ENCODE results near the gene TSPAN9. TPM values are rescaled to one million over a fixed set of nuclear protein-coding genes. Genes with fewer than 3 reads are reported as not detected.

Gene TSPAN9
- total RNA-seq, 1 donor from 2014 or later, result 40.9 TPM

GRCh38 chr12:3236345-3237187 is 159.4 kb downstream of the TSPAN9 start:
- peak overlapping the region; percentile 39 for H3K9ac ChIP-seq (ENCODE audit: low read length)
- peak; percentile 45 for DNase-seq (ENCODE audit: low read depth)
- H3K4me3 Mint-ChIP-seq (ENCODE audit: unreplicated experiment), result no peak overlapping the region

DNA sequence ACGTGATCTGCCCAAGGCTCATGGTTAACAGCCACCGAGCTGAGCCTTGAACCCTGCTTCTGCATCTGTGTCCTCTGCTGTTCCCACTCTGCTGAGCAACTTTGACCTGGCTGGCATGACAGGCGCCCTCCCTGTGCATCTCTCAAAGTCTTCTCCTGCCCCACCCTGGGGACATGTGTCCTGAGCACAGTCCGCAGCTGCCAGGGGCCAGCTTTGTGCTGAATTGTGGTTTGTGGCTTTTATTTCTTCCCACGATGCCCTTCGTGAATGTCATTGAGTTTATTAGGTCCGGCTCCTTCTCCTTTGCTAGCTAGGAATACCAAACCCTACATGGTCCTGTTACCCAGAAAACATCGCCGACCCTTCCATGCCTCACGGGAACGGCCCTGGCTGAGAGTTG is 161.0 kb downstream of the TSPAN9 start:
- H4K20me1 ChIP-seq (ENCODE audit: insufficient read depth, low read length), result peaks cover 65% of the 10 kb centered on the region
- peaks cover 2% of the 10 kb centered on the region for H3K27me3 ChIP-seq (ENCODE audit: insufficient read depth, low read length)
- H3K36me3 ChIP-seq (ENCODE audit: insufficient read depth, low read length), result no peaks in the 10 kb centered on the region
- H3K4me3 ChIP-seq (ENCODE audit: insufficient read depth, low read depth, low read length), result no peak overlapping the region
- H3K4me1 Mint-ChIP-seq (ENCODE audit: low read depth, unreplicated experiment), result peaks cover 14% of the 10 kb centered on the region
- no peak overlapping the region for H2AFZ ChIP-seq (ENCODE audit: low read depth, low read length)
- H3K9me3 Mint-ChIP-seq (ENCODE audit: unreplicated experiment), result no peaks in the 10 kb centered on the region
- no peak for FAIRE-seq
- no peak overlapping the region for H3K27ac Mint-ChIP-seq (ENCODE audit: unreplicated experiment)
- DNase-seq (ENCODE audit: low read depth), result no peak
- no peak overlapping the region for H3K9ac ChIP-seq (ENCODE audit: low read length)
- peaks cover 7% of the 10 kb centered on the region for H3K36me3 Mint-ChIP-seq (ENCODE audit: low read depth, unreplicated experiment)
- no peaks in the 10 kb centered on the region for H3K79me2 ChIP-seq (ENCODE audit: insufficient read depth, low read length)
- H3K9me3 ChIP-seq (ENCODE audit: insufficient read depth, low read depth, low read length), result no peaks in the 10 kb centered on the region
- no peak overlapping the region for H3K27ac ChIP-seq (ENCODE audit: low read depth, low read length)
- no peak for TF ChIP-seq EZH2 (IDR thresholded peaks at IDR 0.05; ENCODE audit: insufficient read depth, low read length)
- TF ChIP-seq, protein P1, sequence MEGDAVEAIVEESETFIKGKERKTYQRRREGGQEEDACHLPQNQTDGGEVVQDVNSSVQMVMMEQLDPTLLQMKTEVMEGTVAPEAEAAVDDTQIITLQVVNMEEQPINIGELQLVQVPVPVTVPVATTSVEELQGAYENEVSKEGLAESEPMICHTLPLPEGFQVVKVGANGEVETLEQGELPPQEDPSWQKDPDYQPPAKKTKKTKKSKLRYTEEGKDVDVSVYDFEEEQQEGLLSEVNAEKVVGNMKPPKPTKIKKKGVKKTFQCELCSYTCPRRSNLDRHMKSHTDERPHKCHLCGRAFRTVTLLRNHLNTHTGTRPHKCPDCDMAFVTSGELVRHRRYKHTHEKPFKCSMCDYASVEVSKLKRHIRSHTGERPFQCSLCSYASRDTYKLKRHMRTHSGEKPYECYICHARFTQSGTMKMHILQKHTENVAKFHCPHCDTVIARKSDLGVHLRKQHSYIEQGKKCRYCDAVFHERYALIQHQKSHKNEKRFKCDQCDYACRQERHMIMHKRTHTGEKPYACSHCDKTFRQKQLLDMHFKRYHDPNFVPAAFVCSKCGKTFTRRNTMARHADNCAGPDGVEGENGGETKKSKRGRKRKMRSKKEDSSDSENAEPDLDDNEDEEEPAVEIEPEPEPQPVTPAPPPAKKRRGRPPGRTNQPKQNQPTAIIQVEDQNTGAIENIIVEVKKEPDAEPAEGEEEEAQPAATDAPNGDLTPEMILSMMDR (IDR thresholded peaks at IDR 0.05; ENCODE audit: insufficient read depth, low read depth, low read length), result no peak
- H3K27me3 Mint-ChIP-seq (ENCODE audit: low read depth, unreplicated experiment), result peaks cover 12% of the 10 kb centered on the region
- H3K4me2 ChIP-seq (ENCODE audit: low read length), result no peak overlapping the region
- peaks cover 5% of the 10 kb centered on the region for H3K4me1 ChIP-seq (ENCODE audit: insufficient read depth, low read length)
- H3K4me3 Mint-ChIP-seq (ENCODE audit: unreplicated experiment), result no peak overlapping the region

More at GRCh38 chr12:3236345-3237187, 159.4 kb downstream of the TSPAN9 start:
- Histone ChIP-seq H3K36me3 (ENCODE audit: insufficient read depth, low read length) (no peaks in the 10 kb centered on the region), H3K27ac (ENCODE audit: low read depth, low read length) (no peak overlapping the region), H2AFZ (ENCODE audit: low read depth, low read length) (no peak overlapping the region), H3K4me1 (ENCODE audit: insufficient read depth, low read length) (peaks cover 5% of the 10 kb centered on the region), H3K79me2 (ENCODE audit: insufficient read depth, low read length) (no peaks in the 10 kb centered on the region), H3K4me3 (ENCODE audit: insufficient read depth, low read depth, low read length) (no peak overlapping the region), H3K9me3 (ENCODE audit: insufficient read depth, low read depth, low read length) (no peaks in the 10 kb centered on the region), H3K4me2 (ENCODE audit: low read length) (peak overlapping the region; percentile 65), H4K20me1 (ENCODE audit: insufficient read depth, low read length) (peaks cover 72% of the 10 kb centered on the region), H3K27me3 (ENCODE audit: insufficient read depth, low read length) (peaks cover 2% of the 10 kb centered on the region)
- Mint-ChIP-seq H3K4me1 (ENCODE audit: low read depth, unreplicated experiment) (peaks cover 18% of the 10 kb centered on the region), H3K36me3 (ENCODE audit: low read depth, unreplicated experiment) (peaks cover 5% of the 10 kb centered on the region), H3K27me3 (ENCODE audit: low read depth, unreplicated experiment) (peaks cover 18% of the 10 kb centered on the region), H3K27ac (ENCODE audit: unreplicated experiment) (no peak overlapping the region), H3K9me3 (ENCODE audit: unreplicated experiment) (no peaks in the 10 kb centered on the region)
- FAIRE-seq, result peak; percentile 32
- TF ChIP-seq EZH2 (IDR thresholded peaks at IDR 0.05; ENCODE audit: insufficient read depth, low read length), result no peak
- TF ChIP-seq, protein P1 (IDR thresholded peaks at IDR 0.05; ENCODE audit: insufficient read depth, low read depth, low read length), result no peak

GRCh38 chr12:3241621-3242020 is 164.4 kb downstream of the TSPAN9 start:
- Histone ChIP-seq H3K79me2 (ENCODE audit: insufficient read depth, low read length) (no peaks in the 10 kb centered on the region), H3K9ac (ENCODE audit: low read length) (no peak overlapping the region), H3K4me1 (ENCODE audit: insufficient read depth, low read length) (peaks cover 2% of the 10 kb centered on the region), H3K36me3 (ENCODE audit: insufficient read depth, low read length) (no peaks in the 10 kb centered on the region), H3K9me3 (ENCODE audit: insufficient read depth, low read depth, low read length) (no peaks in the 10 kb centered on the region), H3K4me3 (ENCODE audit: insufficient read depth, low read depth, low read length) (no peak overlapping the region), H3K4me2 (ENCODE audit: low read length) (no peak overlapping the region), H4K20me1 (ENCODE audit: insufficient read depth, low read length) (peaks cover 44% of the 10 kb centered on the region), H3K27me3 (ENCODE audit: insufficient read depth, low read length) (no peaks in the 10 kb centered on the region), H3K27ac (ENCODE audit: low read depth, low read length) (no peak overlapping the region), H2AFZ (ENCODE audit: low read depth, low read length) (no peak overlapping the region)
- Mint-ChIP-seq H3K4me1 (ENCODE audit: low read depth, unreplicated experiment) (peaks cover 12% of the 10 kb centered on the region), H3K36me3 (ENCODE audit: low read depth, unreplicated experiment) (peaks cover 17% of the 10 kb centered on the region), H3K27ac (ENCODE audit: unreplicated experiment) (no peak overlapping the region), H3K9me3 (ENCODE audit: unreplicated experiment) (peaks cover 3% of the 10 kb centered on the region), H3K4me3 (ENCODE audit: unreplicated experiment) (no peak overlapping the region), H3K27me3 (ENCODE audit: low read depth, unreplicated experiment) (peaks cover 11% of the 10 kb centered on the region)
- TF ChIP-seq EZH2 (IDR thresholded peaks at IDR 0.05; ENCODE audit: insufficient read depth, low read length), result no peak
- TF ChIP-seq, protein P1 (IDR thresholded peaks at IDR 0.05; ENCODE audit: insufficient read depth, low read depth, low read length), result no peak
- DNase-seq (ENCODE audit: low read depth) (no peak), FAIRE-seq (no peak)
